Measurements from ENCODE around the gene IPO13. TPM values are rescaled to one million over a fixed set of nuclear protein-coding genes. Genes with fewer than 3 reads are reported as not detected.

Gene IPO13
- total and polyA plus RNA-seq, 10 of the 15 experiments (the other 5 are each of a cell fraction or from before 2014, with no cell fraction given): 7.1 to 26.6 (median 15.9) TPM

DNA sequence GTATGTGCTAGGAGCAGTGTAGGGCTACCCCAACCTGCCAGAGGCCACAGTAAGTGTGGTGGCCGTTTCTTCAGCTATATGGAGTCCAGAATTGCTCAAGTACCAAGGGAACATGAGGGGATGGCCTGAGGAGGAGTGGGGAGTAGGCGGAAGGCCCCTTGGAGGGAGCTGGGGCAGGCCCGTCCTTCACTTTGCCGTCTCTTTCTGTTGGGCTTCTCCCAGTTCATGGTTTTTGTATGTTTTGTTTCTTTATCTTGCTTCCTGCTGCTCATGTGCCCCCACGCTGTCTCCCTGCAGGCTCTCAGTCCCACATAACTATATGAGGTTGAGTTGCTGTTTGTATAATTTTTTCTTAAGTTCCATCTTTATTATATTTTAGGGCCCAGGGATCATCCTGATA lies 17.1 kb downstream of the IPO13 start (continued):
- TF ChIP-seq, protein P1, sequence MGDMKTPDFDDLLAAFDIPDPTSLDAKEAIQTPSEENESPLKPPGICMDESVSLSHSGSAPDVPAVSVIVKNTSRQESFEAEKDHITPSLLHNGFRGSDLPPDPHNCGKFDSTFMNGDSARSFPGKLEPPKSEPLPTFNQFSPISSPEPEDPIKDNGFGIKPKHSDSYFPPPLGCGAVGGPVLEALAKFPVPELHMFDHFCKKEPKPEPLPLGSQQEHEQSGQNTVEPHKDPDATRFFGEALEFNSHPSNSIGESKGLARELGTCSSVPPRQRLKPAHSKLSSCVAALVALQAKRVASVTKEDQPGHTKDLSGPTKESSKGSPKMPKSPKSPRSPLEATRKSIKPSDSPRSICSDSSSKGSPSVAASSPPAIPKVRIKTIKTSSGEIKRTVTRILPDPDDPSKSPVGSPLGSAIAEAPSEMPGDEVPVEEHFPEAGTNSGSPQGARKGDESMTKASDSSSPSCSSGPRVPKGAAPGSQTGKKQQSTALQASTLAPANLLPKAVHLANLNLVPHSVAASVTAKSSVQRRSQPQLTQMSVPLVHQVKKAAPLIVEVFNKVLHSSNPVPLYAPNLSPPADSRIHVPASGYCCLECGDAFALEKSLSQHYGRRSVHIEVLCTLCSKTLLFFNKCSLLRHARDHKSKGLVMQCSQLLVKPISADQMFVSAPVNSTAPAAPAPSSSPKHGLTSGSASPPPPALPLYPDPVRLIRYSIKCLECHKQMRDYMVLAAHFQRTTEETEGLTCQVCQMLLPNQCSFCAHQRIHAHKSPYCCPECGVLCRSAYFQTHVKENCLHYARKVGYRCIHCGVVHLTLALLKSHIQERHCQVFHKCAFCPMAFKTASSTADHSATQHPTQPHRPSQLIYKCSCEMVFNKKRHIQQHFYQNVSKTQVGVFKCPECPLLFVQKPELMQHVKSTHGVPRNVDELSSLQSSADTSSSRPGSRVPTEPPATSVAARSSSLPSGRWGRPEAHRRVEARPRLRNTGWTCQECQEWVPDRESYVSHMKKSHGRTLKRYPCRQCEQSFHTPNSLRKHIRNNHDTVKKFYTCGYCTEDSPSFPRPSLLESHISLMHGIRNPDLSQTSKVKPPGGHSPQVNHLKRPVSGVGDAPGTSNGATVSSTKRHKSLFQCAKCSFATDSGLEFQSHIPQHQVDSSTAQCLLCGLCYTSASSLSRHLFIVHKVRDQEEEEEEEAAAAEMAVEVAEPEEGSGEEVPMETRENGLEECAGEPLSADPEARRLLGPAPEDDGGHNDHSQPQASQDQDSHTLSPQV (IDR thresholded peaks at IDR 0.05): no peak
- no peak for TF ChIP-seq EP300 (IDR thresholded peaks at IDR 0.05; ENCODE audit: borderline replicate concordance in 1 of 2, control insufficient read depth in 1 of 2, low read depth in 2 of 2, low read length in 2 of 2)
- no peak for TF ChIP-seq MLLT1 (IDR thresholded peaks at IDR 0.05)
- TF ChIP-seq POLR2AphosphoS5 (IDR thresholded peaks at IDR 0.05; ENCODE audit: low read length): no peak
- TF ChIP-seq MTA2 (IDR thresholded peaks at IDR 0.05; ENCODE audit: low read depth): no peak
- no peak for TF ChIP-seq FOXK2 (IDR thresholded peaks at IDR 0.05)

GRCh38 chr1:43965316-43965715 lies 18.6 kb downstream of the IPO13 start:
- Histone ChIP-seq H3K4me1 (ENCODE audit: control insufficient read depth, insufficient read depth, low read length) (no peaks in the 10 kb centered on the region), H3K9me3 (replicated peaks; ENCODE audit: control insufficient read depth, insufficient read depth, low read length) (no peaks in the 10 kb centered on the region), H3K27ac (ENCODE audit: control insufficient read depth, insufficient read depth) (no peak overlapping the region), H2AFZ (ENCODE audit: control insufficient read depth, low read depth, low read length) (no peak overlapping the region), H4K20me1 (ENCODE audit: control insufficient read depth, insufficient read depth) (no peaks in the 10 kb centered on the region), H3K4me3 (no peak overlapping the region), H3K27me3 (replicated peaks in 1 of 2; ENCODE audit: control insufficient read depth in 2 of 2, insufficient read depth in 2 of 2, low read length in 1 of 2) (no peaks in the 10 kb centered on the region), H3K79me2 (ENCODE audit: control insufficient read depth, insufficient read depth, low read length) (peaks cover 4% of the 10 kb centered on the region), H3K9ac (ENCODE audit: control insufficient read depth, insufficient read depth, low read length) (no peak overlapping the region), H3K36me3 (ENCODE audit: control insufficient read depth in 2 of 2, insufficient read depth in 2 of 2, low read length in 1 of 2) (no peaks in the 10 kb centered on the region; a peak in 1 of 4 replicates), H3K4me2 (ENCODE audit: control insufficient read depth, insufficient read depth) (no peak overlapping the region)
- in situ Hi-C loops (cut with MboI) (no loop called here), intact Hi-C loops (cut with micrococcal nuclease; ENCODE audit: unreplicated experiment) (no loop called here)
- POLR2A ChIA-PET: no interaction called here
- FAIRE-seq (no peak), ATAC-seq (no peak), DNase-seq (ENCODE audit: low read depth, low spot score) (no peak)
- SMC1A ChIA-PET (ENCODE audit: uncharacterized antibody, unreplicated experiment): no interaction called here
- CTCF ChIA-PET: no interaction called here
- no TSS peak for BruUV-seq (replicated peaks)
- RAD21 ChIA-PET (ENCODE audit: unreplicated experiment): no interaction called here
- 51% methylated on average over 3 of the region's 3 CpGs for WGBS (ENCODE audit: insufficient coverage, insufficient replicate concordance, low lambda C conversion rate, missing lambda C conversion rate)
- TF ChIP-seq EP300 (IDR thresholded peaks at IDR 0.05; ENCODE audit: borderline replicate concordance in 1 of 2, control insufficient read depth in 1 of 2, low read depth in 2 of 2, low read length in 2 of 2): no peak
- no peak for TF ChIP-seq EED (IDR thresholded peaks at IDR 0.05; ENCODE audit: low read depth)
- TF ChIP-seq GATAD2B (conservative IDR thresholded peaks at IDR 0.05; ENCODE audit: low read depth): no peak
- TF ChIP-seq FOS (IDR thresholded peaks at IDR 0.05; ENCODE audit: borderline replicate concordance, extremely low read depth, insufficient read length): no peak
- no peak for TF ChIP-seq NFXL1 (IDR thresholded peaks at IDR 0.05; ENCODE audit: borderline replicate concordance)
- TF ChIP-seq ETV6 (conservative IDR thresholded peaks at IDR 0.05 in 1 of 2, IDR thresholded peaks at IDR 0.05 in 1 of 2; ENCODE audit: borderline replicate concordance in 1 of 2, low read depth in 1 of 2): no peak
- no peak for TF ChIP-seq CBFB (IDR thresholded peaks at IDR 0.05; ENCODE audit: low read depth)
- no peak for TF ChIP-seq FOXK2 (IDR thresholded peaks at IDR 0.05)
- TF ChIP-seq YBX1 (IDR thresholded peaks at IDR 0.05): no peak
- TF ChIP-seq YY1 (IDR thresholded peaks at IDR 0.05; ENCODE audit: low read depth, low read length): no peak
- TF ChIP-seq IRF4 (IDR thresholded peaks at IDR 0.05; ENCODE audit: low read depth, low read length): no peak
- TF ChIP-seq TCF7 (IDR thresholded peaks at IDR 0.05; ENCODE audit: borderline replicate concordance): no peak

All from GM12878 (cell line).